Panc1 (cell line): ENCODE results near the gene VRK3. TPM values are rescaled to one million over a fixed set of nuclear protein-coding genes. Genes with fewer than 3 reads are reported as not detected.

ENCODE experiments used
- ATAC-seq: fragments of 200-7000 bp; cut with Tn5 transposase; 2 replicates; pipeline ENCODE4 v1.9.1; 2020; ENCODE audit warnings: mild to moderate bottlenecking, moderate library complexity
- BruUV-seq: library from RNA; stranded (reverse); fragments of 400-500 nt; replicated peaks from 2 replicates; lab custom pipeline; 2021; lab: Mats Ljungman, UMichigan
- CTCF ChIA-PET: fragments of 300-600 bp; sonication (Branson Sonifier 250); formaldehyde crosslinking; loops from one replicate; lab custom pipeline; 2022; ENCODE audit warnings: antibody characterized with exemption; lab: Charles Lee
- POLR2A ChIA-PET: fragments of 300-600 bp; sonication (Branson Sonifier 250); formaldehyde crosslinking; loops from one replicate; lab custom pipeline; 2022; ENCODE audit warnings: antibody characterized with exemption; lab: Charles Lee
- DNase-seq: peaks from one replicate; pipeline ENCODE4 v3.0.0-alpha.2; 2010; ENCODE audit warnings: low read depth, low spot score
- H3K27ac ChIP-seq: 2 replicates; pipeline ENCODE4 v1.5.1; 2011; ENCODE audit warnings: mild to moderate bottlenecking, low read length, inconsistent platforms
- H3K27me3 ChIP-seq: fragments of 200-500 bp; sonication (Bioruptor generic); 2 replicates; pipeline ENCODE4 v1.6.0; 2014; ENCODE audit warnings: low read length, inconsistent platforms; ENCODE audit not compliant: control insufficient read depth, insufficient read depth
- H3K36me3 ChIP-seq: fragments of 200-500 bp; sonication (Bioruptor generic); 2 replicates; pipeline ENCODE4 v1.5.1; 2014; ENCODE audit warnings: inconsistent platforms, mild to moderate bottlenecking, low read length, moderate library complexity; ENCODE audit not compliant: control insufficient read depth, insufficient read depth
- H3K4me1 ChIP-seq: 2 replicates; pipeline ENCODE4 v1.5.1; 2011; ENCODE audit warnings: inconsistent platforms, mild to moderate bottlenecking, low read length, moderate library complexity; ENCODE audit not compliant: control insufficient read depth, insufficient read depth
- H3K4me3 ChIP-seq, 2 experiments: 2 replicates each; pipeline ENCODE4 v1.5.1; 2011 to 2012; ENCODE audit warnings: low read depth in 2 of 2, low read length in 2 of 2, mild to moderate bottlenecking in 2 of 2, inconsistent platforms in 1 of 2, moderate library complexity in 1 of 2
- H3K9me3 ChIP-seq: fragments of 200-500 bp; sonication (Bioruptor generic); 2 replicates; pipeline ENCODE4 v1.5.1; 2014; ENCODE audit warnings: low read depth, mild to moderate bottlenecking, inconsistent platforms, low read length, moderate library complexity; ENCODE audit not compliant: control insufficient read depth, insufficient read depth
- CTCF ChIP-seq: fragments of 450-650 bp; IDR thresholded peaks from 2 replicates; pipeline ENCODE4 v1.5.1; 2017; ENCODE audit warnings: mild to moderate bottlenecking
- POLR2AphosphoS5 ChIP-seq: IDR thresholded peaks from 2 replicates; pipeline ENCODE4 v1.6.1; 2012; ENCODE audit warnings: mild to moderate bottlenecking, low read depth, low read length, moderate library complexity
- REST ChIP-seq, 2 experiments: IDR thresholded peaks; 2 replicates each; pipeline ENCODE4 v1.6.1; 2011 to 2012; ENCODE audit warnings: low read depth in 2 of 2, control low read depth in 1 of 2, low read length in 1 of 2, mild to moderate bottlenecking in 1 of 2, moderate library complexity in 1 of 2; ENCODE audit not compliant: insufficient read depth in 1 of 2
- SIN3A ChIP-seq: IDR thresholded peaks from 2 replicates; pipeline ENCODE4 v1.6.1; 2012; ENCODE audit warnings: low read depth, mild to moderate bottlenecking, low read length, moderate library complexity, borderline replicate concordance; ENCODE audit not compliant: insufficient read depth
- TCF7L2 ChIP-seq: IDR thresholded peaks from 2 replicates; pipeline ENCODE4 v1.6.1; 2011; ENCODE audit warnings: mild to moderate bottlenecking, low read depth, low read length, inconsistent platforms
- in situ Hi-C: cut with HindIII; loops from 2 replicates; pipeline ENCODE4 v1.10.0; 2016; ENCODE audit warnings: low sequenced_read_pairs, low pct_unique_long_range_greater_than_20kb
- intact Hi-C: fragments of 100-400 bp; cut with micrococcal nuclease; formaldehyde crosslinking; loops from one replicate; pipeline ENCODE4 v1.10.0; 2022; ENCODE audit not compliant: unreplicated experiment
- total RNA-seq: library from RNA; stranded (reverse); gene quantifications from one replicate; pipeline ENCODE4 v1.2.1, GENCODE V29; 2021; ENCODE audit not compliant: unreplicated experiment

VRK3 gene
- total RNA-seq, 1 experiment from 2014 or later = 32.6 TPM

- POLR2A ChIA-PET = no interaction called here
- no peak for DNase-seq
- Histone ChIP-seq H3K4me1 (no peaks in the 10 kb centered on the region), H3K27me3 (no peaks in the 10 kb centered on the region), H3K4me3 (no peak overlapping the region), H3K9me3 (peaks cover 56% of the 10 kb centered on the region), H3K27ac (no peak overlapping the region), H3K36me3 (peaks cover 8% of the 10 kb centered on the region)
- intact Hi-C loops = no loop called here
- no peak for ATAC-seq
- BruUV-seq = no TSS peak
- in situ Hi-C loops = no loop called here
- CTCF ChIA-PET = no interaction called here
- TF ChIP-seq REST (IDR thresholded peaks at IDR 0.05; ENCODE audit: insufficient read depth in 1 of 2, low read depth in 2 of 2, low read length in 1 of 2) (no peak), CTCF (no peak; the same call in 1 of the 2 replicates), TCF7L2 (no peak), POLR2AphosphoS5 (no peak), SIN3A (no peak)
These were observed 21.7 kb upstream of the VRK3 start for GRCh38 chr19:50046649-50047503.

GRCh38 chr19:50044922-50045321 is 19.8 kb upstream of the VRK3 start:
- in situ Hi-C loops = no loop called here
- Histone ChIP-seq H3K4me3 (no peak overlapping the region), H3K27ac (no peak overlapping the region), H3K27me3 (no peaks in the 10 kb centered on the region), H3K4me1 (no peaks in the 10 kb centered on the region), H3K9me3 (peaks cover 62% of the 10 kb centered on the region), H3K36me3 (peaks cover 12% of the 10 kb centered on the region)
- BruUV-seq = no TSS peak
- DNase-seq (no peak), ATAC-seq (no peak)
- no peak for TF ChIP-seq TCF7L2
- TF ChIP-seq REST (IDR thresholded peaks at IDR 0.05; ENCODE audit: insufficient read depth in 1 of 2, low read depth in 2 of 2, low read length in 1 of 2) = no peak
- TF ChIP-seq CTCF = no peak
- no peak for TF ChIP-seq SIN3A
- no peak for TF ChIP-seq POLR2AphosphoS5
- POLR2A ChIA-PET = no interaction called here
- CTCF ChIA-PET = no interaction called here
- intact Hi-C loops = no loop called here
